ENCODE data around the gene MYO5B. TPM values are rescaled to one million over a fixed set of nuclear protein-coding genes. Genes with fewer than 3 reads are reported as not detected.

The MYO5B gene
- total and polyA plus RNA-seq, 9 of the 15 experiments (the other 6 are each of a cell fraction or from before 2014, with no cell fraction given) = 0.07 to 0.42 (median 0.28) TPM

DNA sequence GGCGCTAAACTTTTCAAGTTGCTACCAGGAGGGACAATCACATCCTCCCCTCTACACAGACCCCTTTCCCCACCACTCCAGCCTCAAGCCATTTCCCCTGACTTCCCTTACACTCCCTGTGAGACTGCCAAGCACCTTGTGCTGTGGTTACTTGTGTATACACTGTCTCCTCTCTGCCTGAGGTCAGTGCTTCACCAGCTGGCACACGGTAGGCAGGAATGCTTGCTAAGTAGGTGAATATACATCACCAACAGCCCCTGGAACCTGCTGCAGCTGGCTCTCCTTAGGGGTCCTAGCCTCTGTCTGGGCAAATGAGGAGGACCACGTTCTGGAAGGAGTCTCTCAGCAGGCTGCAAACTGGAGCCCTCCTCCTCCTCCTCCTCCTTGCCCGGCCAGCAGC lies 343.3 kb downstream of the MYO5B start:
- no peak for DNase-seq (ENCODE audit: extremely low read depth in 1 of 4, low spot score in 3 of 4)
- in situ Hi-C loops (cut with MboI) = loop anchor here (25.0 kb wide), 1 partner anchor 1164 kb away; no protein-coding TSS in a partner anchor

More for the DNA sequence above, 343.3 kb downstream of the MYO5B start:
- intact Hi-C loops (cut with micrococcal nuclease) = loop anchor here (10.0 kb wide), 2 partner anchors 87 to 117 kb away; no protein-coding TSS in a partner anchor
- H3K9me1 ChIP-seq (ENCODE audit: control insufficient read depth, insufficient read depth, low read length) = no peaks in the 10 kb centered on the region
- H3K9me3 ChIP-seq (replicated peaks; ENCODE audit: control insufficient read depth, insufficient read depth, low read depth, low read length) = no peaks in the 10 kb centered on the region
- H3K4me3 ChIP-seq = no peak overlapping the region
- ATAC-seq (no peak), FAIRE-seq (no peak)
- no peaks in the 10 kb centered on the region for H4K20me1 ChIP-seq (replicated peaks; ENCODE audit: control insufficient read depth, insufficient read depth, low read length)
- H3K36me3 ChIP-seq (ENCODE audit: control insufficient read depth, insufficient read depth, low read length) = no peaks in the 10 kb centered on the region
- no peaks in the 10 kb centered on the region for H3K79me2 ChIP-seq (ENCODE audit: control insufficient read depth, insufficient read depth, low read length)
- no peak overlapping the region for H2AFZ ChIP-seq (ENCODE audit: low read depth, low read length)
- 4% methylated on average over 3 of the region's 4 CpGs for WGBS (ENCODE audit: insufficient coverage, low coverage, missing lambda C conversion rate)
- BruUV-seq (replicated peaks) = no TSS peak
- H3K4me2 ChIP-seq (ENCODE audit: insufficient read depth, low read length) = no peak overlapping the region
- CTCF ChIA-PET (ENCODE audit: low intra/inter-chr PET ratio) = interaction anchor here (0.6 kb wide), 1 partner anchor 59 kb away, joined by 3 read pairs; no protein-coding TSS in a partner anchor
- POLR2A ChIA-PET = interaction anchor here (0.6 to 2.0 kb wide), 3 partner anchors 9 to 265 kb away, joined by 3 to 6 read pairs (median 5); no protein-coding TSS in a partner anchor
- no peak overlapping the region for H3K27ac ChIP-seq (ENCODE audit: extremely low read depth, low read depth, low read length)
- H3K4me1 ChIP-seq (replicated peaks in 1 of 2; ENCODE audit: control insufficient read depth in 2 of 2, insufficient read depth in 2 of 2, low read length in 2 of 2) = no peaks in the 10 kb centered on the region; a peak in 1 of 5 replicates
- TF ChIP-seq, protein P1, sequence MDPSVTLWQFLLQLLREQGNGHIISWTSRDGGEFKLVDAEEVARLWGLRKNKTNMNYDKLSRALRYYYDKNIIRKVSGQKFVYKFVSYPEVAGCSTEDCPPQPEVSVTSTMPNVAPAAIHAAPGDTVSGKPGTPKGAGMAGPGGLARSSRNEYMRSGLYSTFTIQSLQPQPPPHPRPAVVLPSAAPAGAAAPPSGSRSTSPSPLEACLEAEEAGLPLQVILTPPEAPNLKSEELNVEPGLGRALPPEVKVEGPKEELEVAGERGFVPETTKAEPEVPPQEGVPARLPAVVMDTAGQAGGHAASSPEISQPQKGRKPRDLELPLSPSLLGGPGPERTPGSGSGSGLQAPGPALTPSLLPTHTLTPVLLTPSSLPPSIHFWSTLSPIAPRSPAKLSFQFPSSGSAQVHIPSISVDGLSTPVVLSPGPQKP (CRISPR knock-in tag; IDR thresholded peaks at IDR 0.05) = no peak
- TF ChIP-seq FUS (optimal IDR thresholded peaks at IDR 0.05; ENCODE audit: low read depth, low read length) (no peak), RBBP5 (IDR thresholded peaks at IDR 0.05; ENCODE audit: borderline replicate concordance, insufficient read depth, low read length, poor library complexity, severe bottlenecking) (no peak), TEAD2 (tag; IDR thresholded peaks at IDR 0.05) (no peak), ETV1 (tag; conservative IDR thresholded peaks at IDR 0.05; ENCODE audit: low read depth) (no peak), RNF2 (IDR thresholded peaks at IDR 0.05) (no peak), ARNT (IDR thresholded peaks at IDR 0.05) (no peak), NR2C1 (IDR thresholded peaks at IDR 0.05) (no peak), NR2C1 (tag; IDR thresholded peaks at IDR 0.05) (no peak), SUPT5H (IDR thresholded peaks at IDR 0.05) (no peak), HSF4 (CRISPR knock-in tag; IDR thresholded peaks at IDR 0.05; ENCODE audit: borderline replicate concordance) (no peak), CBX8 (IDR thresholded peaks at IDR 0.05; ENCODE audit: borderline replicate concordance, extremely low read depth, low read depth, low read length, poor library complexity, severe bottlenecking) (no peak), HNRNPLL (IDR thresholded peaks at IDR 0.05; ENCODE audit: low read depth, low read length, poor library complexity, severe bottlenecking) (no peak), FOXJ2 (tag; IDR thresholded peaks at IDR 0.05) (no peak), RHOXF2B (CRISPR knock-in tag; conservative IDR thresholded peaks at IDR 0.05) (no peak)
- TF ChIP-seq, protein P2, sequence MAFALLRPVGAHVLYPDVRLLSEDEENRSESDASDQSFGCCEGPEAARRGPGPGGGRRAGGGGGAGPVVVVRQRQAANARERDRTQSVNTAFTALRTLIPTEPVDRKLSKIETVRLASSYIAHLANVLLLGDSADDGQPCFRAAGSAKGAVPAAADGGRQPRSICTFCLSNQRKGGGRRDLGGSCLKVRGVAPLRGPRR (CRISPR knock-in tag; IDR thresholded peaks at IDR 0.05) = no peak
- TF ChIP-seq, protein P3, sequence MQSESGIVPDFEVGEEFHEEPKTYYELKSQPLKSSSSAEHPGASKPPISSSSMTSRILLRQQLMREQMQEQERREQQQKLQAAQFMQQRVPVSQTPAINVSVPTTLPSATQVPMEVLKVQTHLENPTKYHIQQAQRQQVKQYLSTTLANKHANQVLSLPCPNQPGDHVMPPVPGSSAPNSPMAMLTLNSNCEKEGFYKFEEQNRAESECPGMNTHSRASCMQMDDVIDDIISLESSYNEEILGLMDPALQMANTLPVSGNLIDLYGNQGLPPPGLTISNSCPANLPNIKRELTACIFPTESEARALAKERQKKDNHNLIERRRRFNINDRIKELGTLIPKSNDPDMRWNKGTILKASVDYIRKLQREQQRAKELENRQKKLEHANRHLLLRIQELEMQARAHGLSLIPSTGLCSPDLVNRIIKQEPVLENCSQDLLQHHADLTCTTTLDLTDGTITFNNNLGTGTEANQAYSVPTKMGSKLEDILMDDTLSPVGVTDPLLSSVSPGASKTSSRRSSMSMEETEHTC (IDR thresholded peaks at IDR 0.05) = no peak
- H3K9ac ChIP-seq (ENCODE audit: insufficient read depth in 1 of 2, low read depth in 2 of 2, low read length in 2 of 2) = no peak overlapping the region
- H3K27me3 ChIP-seq (ENCODE audit: control insufficient read depth in 2 of 2, insufficient read depth in 2 of 2, low read length in 2 of 2) = peaks cover 0 to 37% of the 10 kb centered on the region in 2 experiments; a peak in 3 of 5 replicates
